ENCODE results near the gene DNHD1.

DNA sequence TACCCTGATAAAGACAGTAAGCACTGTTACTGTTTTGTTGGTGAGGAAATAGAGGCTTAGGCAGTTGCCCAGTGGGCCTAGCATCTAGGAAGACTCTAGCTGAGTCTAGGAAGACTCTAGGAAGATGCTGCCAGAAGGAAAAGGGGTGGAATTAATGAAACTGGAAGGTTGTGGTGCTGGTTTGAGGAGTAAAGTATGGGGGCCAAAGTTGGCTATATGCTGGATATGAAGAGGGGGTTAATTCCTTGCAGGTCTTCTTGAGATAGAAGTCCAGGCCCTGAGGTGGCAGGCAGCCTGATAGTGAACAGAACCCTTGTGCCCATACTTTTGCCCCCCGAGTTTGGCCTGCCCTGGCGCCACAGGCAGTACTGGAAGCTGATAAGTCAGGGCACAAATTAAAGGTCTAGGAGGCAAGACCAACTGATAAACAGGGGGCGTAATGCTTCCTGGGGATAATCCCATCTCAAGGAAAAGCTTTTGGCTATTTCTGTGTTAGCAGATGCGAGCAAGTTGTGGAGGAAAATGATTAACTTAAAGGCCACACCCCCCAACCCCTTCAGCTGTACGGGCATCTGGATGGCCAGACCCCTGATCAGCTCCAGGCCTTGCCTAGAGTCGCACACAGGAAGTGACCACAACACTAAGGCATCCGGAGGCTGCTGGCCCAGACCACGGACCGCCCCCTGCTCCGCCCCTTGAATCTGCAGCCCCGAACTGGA, 109.5 kb downstream of the DNHD1 start:
- TF ChIP-seq SUZ12 (IDR thresholded peaks at IDR 0.05; ENCODE audit: extremely low read depth, insufficient read depth, insufficient read length) (no peak), ZNF274 (IDR thresholded peaks at IDR 0.05; ENCODE audit: low read depth, low read length) (no peak), YY1 (IDR thresholded peaks at IDR 0.05; ENCODE audit: insufficient read depth, insufficient read length) (no peak)

Data from NT2/D1 (cell line).